GM21526 (cell line): ENCODE measurements around the gene RSRC1.
"Not testable (repeated sequence)": the region's sequence is repeated elsewhere in the genome, so short reads cannot be mapped to it uniquely, and the experiment has no call there.

Source experiments
- ATAC-seq: cut with Tn5 transposase; IDR thresholded peaks from one replicate; pipeline ENCODE4 v1.9.1; 2021; ENCODE audit warnings: moderate library complexity; ENCODE audit not compliant: unreplicated experiment, low FRiP score

RSRC1 gene

GRCh38 chr3:158121295-158121694 is 11.4 kb downstream of the RSRC1 start:
- no peak for ATAC-seq

DNA sequence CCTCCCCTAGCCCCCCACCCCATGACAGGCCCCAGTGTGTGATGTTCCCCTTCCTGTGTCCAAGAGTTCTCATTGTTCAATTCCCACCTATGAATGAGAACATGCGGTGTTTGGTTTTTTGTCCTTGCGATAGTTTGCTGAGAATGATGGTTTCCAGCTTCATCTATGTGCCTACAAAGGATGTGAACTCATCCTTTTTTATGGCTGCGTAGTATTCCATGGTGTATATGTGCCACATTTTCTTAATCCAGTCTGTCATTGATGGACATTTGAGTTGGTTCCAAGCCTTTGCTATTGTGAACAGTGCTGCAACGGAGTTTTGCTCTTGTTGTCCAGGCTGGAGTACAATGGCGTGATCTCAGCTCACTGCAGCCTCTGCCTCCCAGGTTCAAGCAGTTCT is 12.8 kb downstream of the RSRC1 start:
- ATAC-seq: not testable (repeated sequence)

DNA sequence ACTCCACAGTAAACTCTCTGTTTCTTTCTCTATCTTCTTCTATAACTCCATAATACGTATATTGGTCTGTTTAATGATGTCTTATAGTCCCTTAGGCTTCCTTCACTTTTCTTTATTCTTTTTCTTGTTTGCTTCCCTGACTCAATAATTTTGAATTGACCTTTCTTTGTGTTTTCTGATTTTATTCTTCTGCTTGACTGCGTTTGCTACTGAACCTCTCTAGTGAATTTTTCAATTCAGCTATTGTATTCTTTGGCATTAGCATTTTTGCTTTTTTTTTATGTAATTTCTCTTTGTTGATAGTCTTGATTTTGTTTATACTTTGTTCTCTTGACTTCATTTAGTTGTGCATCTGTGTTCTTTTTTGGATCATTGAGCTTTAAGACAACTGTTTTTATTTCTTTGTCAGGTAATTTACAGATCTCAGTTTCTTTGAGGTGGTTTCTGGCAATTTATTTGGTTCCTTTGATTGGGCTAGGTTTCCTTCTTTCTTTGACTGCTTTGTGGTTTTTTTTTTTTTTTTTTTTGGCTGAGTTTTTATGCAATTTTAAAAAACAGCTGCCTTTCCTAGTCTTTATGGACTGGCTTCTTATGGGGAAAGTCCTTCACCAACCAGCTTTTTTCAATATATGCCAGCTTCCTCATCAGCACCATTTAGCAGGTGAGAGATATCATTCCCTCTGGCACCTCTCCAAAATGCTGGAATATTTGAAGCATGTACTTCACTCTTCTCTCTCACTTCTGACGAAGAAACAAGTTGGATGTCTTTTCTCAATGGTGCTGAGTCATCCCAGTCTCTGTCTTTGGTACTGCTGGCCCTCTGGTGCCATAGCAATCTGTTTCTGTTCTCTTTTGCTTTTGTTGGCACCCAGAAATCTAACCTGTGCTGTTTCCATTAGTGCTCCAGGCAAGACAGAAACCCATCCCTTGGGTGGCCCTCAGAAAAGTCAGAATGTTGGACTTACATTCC is 17.6 kb downstream of the RSRC1 start:
- no peak for ATAC-seq

GRCh38 chr3:158128755-158129154 is 18.9 kb downstream of the RSRC1 start:
- no peak for ATAC-seq

- ATAC-seq: no peak
These were observed 24.5 kb downstream of the RSRC1 start for GRCh38 chr3:158134363-158134762.

- ATAC-seq: no peak
These were observed 30.5 kb downstream of the RSRC1 start for GRCh38 chr3:158140396-158140795.

GRCh38 chr3:158148218-158148617 is 38.3 kb downstream of the RSRC1 start:
- no peak for ATAC-seq

- ATAC-seq: no peak
These were observed 42.3 kb downstream of the RSRC1 start for GRCh38 chr3:158152186-158152585.

DNA sequence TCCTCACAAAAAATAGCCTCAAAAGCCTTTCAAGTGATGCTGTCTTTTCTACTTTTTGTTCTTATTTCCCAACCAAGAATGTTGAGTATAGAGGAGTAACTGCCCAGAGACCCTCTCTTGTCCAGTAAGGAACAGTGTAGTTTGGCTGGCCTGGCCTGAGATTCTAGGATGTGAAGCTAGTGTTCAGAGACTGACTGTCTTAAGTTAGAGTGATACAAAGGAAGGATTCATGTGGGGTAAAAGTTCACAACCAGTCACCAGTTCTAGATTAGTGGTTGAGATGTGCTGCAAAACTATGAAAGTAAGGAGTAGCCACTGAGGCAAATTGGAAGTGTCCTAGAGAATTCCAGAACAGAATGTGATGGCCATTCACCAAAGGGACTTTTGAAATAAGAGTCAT is 49.1 kb downstream of the RSRC1 start:
- ATAC-seq: no peak

DNA sequence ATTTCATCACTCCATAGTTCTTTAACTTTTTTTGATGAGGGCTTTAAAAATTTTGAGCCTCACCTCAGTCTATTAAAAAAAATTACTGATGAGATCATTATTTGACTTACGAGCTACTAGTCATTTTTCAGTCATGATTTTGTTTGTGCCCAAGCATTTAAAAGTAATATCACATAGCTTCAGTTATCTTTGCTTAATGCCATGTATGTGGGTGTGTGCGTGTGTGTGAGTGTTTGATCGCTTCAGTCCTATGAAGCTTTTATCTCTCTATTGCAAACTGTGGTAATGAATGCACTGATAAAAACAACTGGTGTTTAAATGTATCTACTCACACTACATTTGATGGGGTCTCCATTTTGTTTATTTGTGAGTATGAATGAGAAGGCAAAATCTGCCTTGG is 49.8 kb downstream of the RSRC1 start:
- ATAC-seq: no peak

- ATAC-seq: no peak
These were observed 51.1 kb downstream of the RSRC1 start for GRCh38 chr3:158160958-158161357.

DNA sequence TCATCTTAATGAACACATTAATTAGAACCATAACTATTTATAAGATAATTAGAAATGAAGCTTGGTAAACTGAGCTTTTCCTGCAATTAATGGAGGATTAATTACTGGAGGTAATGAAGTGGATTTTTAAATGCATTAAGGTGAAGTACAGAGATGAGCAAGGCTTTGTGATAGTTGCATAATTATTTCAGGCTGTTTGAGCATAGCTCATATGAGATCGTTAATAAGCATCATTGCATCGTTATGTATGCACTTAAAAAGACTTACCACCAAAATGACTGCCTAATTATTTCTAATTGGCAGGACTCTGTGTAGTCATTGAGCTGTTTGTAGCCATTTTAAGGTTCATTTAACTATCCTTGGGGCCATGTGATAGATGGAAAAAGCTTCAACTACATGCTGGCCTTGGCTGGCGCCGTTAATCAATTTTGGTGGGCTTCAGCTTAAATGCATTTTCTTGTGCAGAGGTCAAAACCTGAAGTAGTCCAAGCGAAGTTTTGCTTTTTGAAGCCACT is 55.3 kb downstream of the RSRC1 start:
- ATAC-seq: no peak

DNA sequence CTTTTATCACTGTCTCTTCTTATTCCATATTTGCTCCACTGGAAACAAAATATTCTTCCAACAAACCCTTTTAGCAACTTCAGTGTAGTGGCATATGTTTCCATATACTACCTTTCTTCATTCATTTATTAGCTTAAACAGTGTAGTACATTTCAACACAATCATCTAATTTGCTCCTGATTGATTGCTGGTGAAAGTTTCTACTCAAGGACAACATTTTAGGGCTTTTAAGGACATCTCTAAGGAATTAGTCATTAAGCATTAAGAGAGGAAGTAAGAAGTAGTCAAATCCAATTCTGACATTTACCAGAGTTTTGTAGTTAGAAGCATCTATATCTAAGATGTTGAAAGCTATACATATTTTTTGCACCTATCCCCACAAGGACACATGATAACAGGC is 55.8 kb downstream of the RSRC1 start:
- ATAC-seq: no peak

DNA sequence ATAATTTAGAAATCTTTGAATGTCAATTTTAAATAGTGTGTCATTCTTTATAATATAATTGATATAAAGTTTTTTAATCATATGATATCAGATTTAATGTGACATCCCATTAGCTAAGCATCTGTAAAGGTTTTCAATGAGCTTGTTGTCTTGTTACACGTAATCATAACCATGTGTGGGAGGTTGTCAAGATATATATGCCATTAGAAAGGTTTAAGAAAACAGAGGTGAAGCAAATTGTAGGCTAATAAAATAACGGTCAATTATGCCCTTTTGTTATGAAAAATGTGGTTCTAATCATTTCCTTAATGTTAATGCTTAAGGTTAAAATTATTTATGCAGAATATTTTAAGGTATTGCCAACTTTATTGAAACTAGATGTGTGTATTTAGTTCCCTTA is 56.3 kb downstream of the RSRC1 start:
- no peak for ATAC-seq

DNA sequence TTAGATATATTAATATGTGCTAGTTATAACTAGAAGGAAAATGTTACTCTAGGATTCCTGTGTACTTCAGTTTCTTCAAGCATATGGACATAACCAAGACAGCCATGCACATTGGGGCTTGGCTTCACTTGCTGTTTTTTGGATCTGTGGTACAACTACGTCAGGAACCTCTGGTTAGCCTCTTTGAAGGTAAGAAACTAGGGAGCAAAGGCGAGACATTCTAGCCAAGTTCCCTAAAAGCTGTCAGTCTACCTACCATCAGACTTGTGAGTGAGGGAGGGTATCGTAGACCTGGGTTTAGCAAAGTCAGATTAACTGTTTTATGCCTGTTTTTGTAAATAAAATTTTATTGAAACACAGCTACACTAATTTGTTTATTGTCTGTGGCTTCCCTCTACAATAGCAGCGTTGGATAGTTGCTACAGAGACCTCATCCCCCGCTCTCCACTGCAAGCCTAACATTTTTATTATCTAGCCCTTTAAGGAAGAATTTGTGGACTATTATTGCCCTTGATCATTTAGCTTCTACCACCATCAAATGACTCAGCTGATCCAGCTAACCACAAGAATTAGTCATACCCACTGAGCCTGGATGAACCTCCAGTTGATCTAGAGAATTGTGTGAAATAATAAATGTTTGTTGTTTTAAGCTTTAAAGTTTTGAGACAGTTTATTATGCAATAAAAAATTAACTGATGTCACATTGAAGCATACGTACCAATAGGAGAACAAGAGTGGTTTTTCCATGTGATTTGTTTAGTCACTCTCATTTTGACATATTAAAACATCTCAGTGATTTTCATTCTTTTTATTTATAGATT is 58.1 kb downstream of the RSRC1 start:
- ATAC-seq: no peak

GRCh38 chr3:158169091-158169491 is 59.2 kb downstream of the RSRC1 start:
- ATAC-seq: no peak

DNA sequence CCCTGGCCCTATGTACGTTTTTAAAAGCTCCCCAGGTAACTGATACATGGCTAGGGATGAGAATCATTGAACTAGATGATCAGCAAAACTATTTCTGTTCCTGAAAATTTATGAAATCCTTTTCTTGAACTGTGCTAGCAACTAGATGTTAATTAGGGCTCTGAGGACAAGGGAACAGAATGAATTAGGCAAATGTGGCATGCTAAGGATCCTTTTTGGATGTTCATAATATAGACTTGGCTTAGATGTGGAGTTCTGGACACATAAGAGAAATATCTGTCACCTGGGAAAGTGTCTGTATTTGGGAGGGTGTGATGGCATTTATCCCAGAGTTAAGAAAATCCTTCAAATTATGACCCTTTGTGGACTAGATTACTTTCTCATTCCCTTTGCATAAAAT is 71.2 kb downstream of the RSRC1 start:
- no peak for ATAC-seq

DNA sequence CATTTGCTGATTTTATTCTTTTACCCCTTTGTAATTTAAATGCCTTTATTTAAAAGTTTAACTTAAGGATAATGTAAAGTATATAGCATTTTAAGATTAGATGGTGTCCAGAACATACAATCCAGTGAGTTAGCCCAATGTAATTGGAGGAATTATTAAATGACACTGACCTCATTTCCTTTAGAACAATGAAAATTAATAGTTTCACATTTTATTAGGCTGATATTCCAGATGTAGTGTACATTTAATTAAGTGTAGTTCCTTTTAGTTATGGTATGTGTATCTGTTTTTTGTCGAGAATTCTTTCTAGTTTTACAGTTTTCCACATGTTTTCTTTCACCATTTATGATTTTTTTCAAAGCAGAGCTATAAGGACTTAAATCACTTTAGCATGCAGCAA is 75.8 kb downstream of the RSRC1 start:
- ATAC-seq: no peak

DNA sequence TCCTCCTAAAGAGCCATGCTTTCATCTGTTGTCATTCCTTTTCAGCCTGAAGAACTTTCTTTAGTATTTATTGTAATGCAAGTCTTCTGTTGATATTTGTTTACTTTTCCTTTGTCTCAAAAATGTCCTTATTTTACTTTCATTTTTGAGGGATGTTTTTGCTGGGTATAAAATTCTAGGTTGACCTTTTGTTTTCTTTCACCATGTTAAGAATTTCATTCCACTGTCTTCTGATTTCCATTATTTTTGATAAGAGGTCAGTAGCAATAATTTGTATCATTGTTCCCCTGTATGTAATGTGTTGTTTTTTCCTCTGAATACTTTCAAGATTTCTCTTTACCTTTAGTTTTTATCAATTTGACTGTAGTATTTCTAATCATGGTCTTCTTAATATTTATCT is 91.1 kb downstream of the RSRC1 start:
- no peak for ATAC-seq

DNA sequence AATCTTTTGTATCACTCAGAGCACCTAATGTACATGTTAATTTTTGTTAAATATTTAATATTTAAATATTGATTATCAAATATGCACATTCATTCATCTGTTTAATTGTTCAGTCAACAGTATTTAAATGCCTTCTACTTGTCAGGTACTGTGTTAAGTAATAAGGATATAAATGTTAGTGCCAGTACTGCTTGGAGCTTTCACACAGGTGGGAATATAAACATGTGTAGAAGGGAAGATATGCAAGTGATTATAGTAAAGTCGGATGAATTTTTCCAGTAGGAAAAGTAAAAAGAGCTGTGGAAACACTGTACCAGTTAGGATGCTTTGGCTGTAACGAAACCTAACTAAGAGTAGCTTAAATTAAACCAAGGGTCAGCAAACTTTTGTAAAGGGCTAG is 95.4 kb downstream of the RSRC1 start:
- no peak for ATAC-seq

DNA sequence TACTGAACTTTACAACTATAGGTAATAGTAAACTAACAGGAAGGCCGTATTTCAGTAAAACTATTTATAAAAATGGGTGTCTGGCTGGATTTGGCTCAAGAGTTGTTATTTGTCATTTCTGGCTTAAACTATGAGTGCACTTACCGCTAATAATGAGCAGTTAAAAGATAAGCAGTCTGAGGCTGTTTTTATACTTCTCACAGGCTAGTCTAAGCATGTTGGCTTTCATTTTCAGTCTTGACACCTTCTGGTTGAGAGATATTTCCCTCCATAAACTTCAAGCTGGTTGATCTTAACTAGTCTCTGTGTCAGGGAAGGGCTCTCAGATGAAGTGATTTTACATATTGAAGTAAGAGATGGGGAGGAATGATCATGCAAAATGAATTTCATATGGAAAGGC is 96.1 kb downstream of the RSRC1 start:
- peak; percentile 53 for ATAC-seq
